ENCODE measurements around the gene HECTD2.
A peak's percentile ranks its signal among the peaks of the same experiment; 100 is the strongest.
"Not testable (repeated sequence)": the region's sequence is repeated elsewhere in the genome, so short reads cannot be mapped to it uniquely, and the experiment has no call there.

The HECTD2 gene

GRCh38 chr10:91389636-91390512 lies 20.3 kb upstream of the HECTD2 start:
- no peaks in the 10 kb centered on the region for H3K9me3 ChIP-seq (ENCODE audit: low read length)
- peak overlapping the region; percentile 19 for H3K4me3 ChIP-seq (ENCODE audit: low read length)
- peak overlapping the region; percentile 10 for H2AFZ ChIP-seq (ENCODE audit: low read depth, low read length)
- H3K36me3 ChIP-seq (ENCODE audit: insufficient read depth, low read length) = no peaks in the 10 kb centered on the region
- peaks cover 7% of the 10 kb centered on the region for H3K4me1 ChIP-seq (ENCODE audit: insufficient read depth, low read length)
- no peaks in the 10 kb centered on the region for H3K27me3 ChIP-seq (ENCODE audit: insufficient read depth, low read length)

GRCh38 chr10:91390513-91390825 lies 19.7 kb upstream of the HECTD2 start:
- not testable (repeated sequence) for H3K27me3 ChIP-seq (ENCODE audit: insufficient read depth, low read length); H3K9me3 ChIP-seq (ENCODE audit: low read length); H3K4me3 ChIP-seq (ENCODE audit: low read length); H3K36me3 ChIP-seq (ENCODE audit: insufficient read depth, low read length); H3K4me1 ChIP-seq (ENCODE audit: insufficient read depth, low read length)
- peak overlapping the region; percentile 10 for H2AFZ ChIP-seq (ENCODE audit: low read depth, low read length)

GRCh38 chr10:91391920-91392319 lies 18.2 kb upstream of the HECTD2 start:
- Histone ChIP-seq H3K9me3 (ENCODE audit: low read length) (no peaks in the 10 kb centered on the region), H3K27me3 (ENCODE audit: insufficient read depth, low read length) (no peaks in the 10 kb centered on the region), H3K4me3 (ENCODE audit: low read length) (no peak overlapping the region), H3K36me3 (ENCODE audit: insufficient read depth, low read length) (no peaks in the 10 kb centered on the region), H3K4me1 (ENCODE audit: insufficient read depth, low read length) (peaks cover 7% of the 10 kb centered on the region), H2AFZ (ENCODE audit: low read depth, low read length) (no peak overlapping the region)

- no peaks in the 10 kb centered on the region for H3K27me3 ChIP-seq (ENCODE audit: insufficient read depth, low read length)
- H3K4me1 ChIP-seq (ENCODE audit: insufficient read depth, low read length) = peaks cover 33% of the 10 kb centered on the region
- no peak overlapping the region for H2AFZ ChIP-seq (ENCODE audit: low read depth, low read length)
- no peaks in the 10 kb centered on the region for H3K36me3 ChIP-seq (ENCODE audit: insufficient read depth, low read length)
- H3K9me3 ChIP-seq (ENCODE audit: low read length) = no peaks in the 10 kb centered on the region
- H3K4me3 ChIP-seq (ENCODE audit: low read length) = no peak overlapping the region
These were observed 3.8 kb upstream of the HECTD2 start for GRCh38 chr10:91406322-91406721.

GRCh38 chr10:91409069-91409868 lies 875 bp upstream of the HECTD2 start:
- Histone ChIP-seq H3K9me3 (ENCODE audit: low read length) (no peaks in the 10 kb centered on the region), H2AFZ (ENCODE audit: low read depth, low read length) (peak overlapping the region; percentile 85), H3K4me3 (ENCODE audit: low read length) (peak overlapping the region; percentile 100), H3K27me3 (ENCODE audit: insufficient read depth, low read length) (no peaks in the 10 kb centered on the region), H3K36me3 (ENCODE audit: insufficient read depth, low read length) (no peaks in the 10 kb centered on the region), H3K4me1 (ENCODE audit: insufficient read depth, low read length) (peaks cover 42% of the 10 kb centered on the region)

- peak overlapping the region; percentile 100 for H3K4me3 ChIP-seq (ENCODE audit: low read length)
- no peaks in the 10 kb centered on the region for H3K9me3 ChIP-seq (ENCODE audit: low read length)
- H3K36me3 ChIP-seq (ENCODE audit: insufficient read depth, low read length) = no peaks in the 10 kb centered on the region
- peak overlapping the region; percentile 80 for H2AFZ ChIP-seq (ENCODE audit: low read depth, low read length)
- no peaks in the 10 kb centered on the region for H3K27me3 ChIP-seq (ENCODE audit: insufficient read depth, low read length)
- H3K4me1 ChIP-seq (ENCODE audit: insufficient read depth, low read length) = peaks cover 43% of the 10 kb centered on the region
These were observed 661 bp downstream of the HECTD2 start for GRCh38 chr10:91410638-91411371.

- no peaks in the 10 kb centered on the region for H3K9me3 ChIP-seq (ENCODE audit: low read length)
- no peaks in the 10 kb centered on the region for H3K27me3 ChIP-seq (ENCODE audit: insufficient read depth, low read length)
- peak overlapping the region; percentile 100 for H3K4me3 ChIP-seq (ENCODE audit: low read length)
- no peak overlapping the region for H2AFZ ChIP-seq (ENCODE audit: low read depth, low read length)
- H3K4me1 ChIP-seq (ENCODE audit: insufficient read depth, low read length) = peaks cover 43% of the 10 kb centered on the region
- H3K36me3 ChIP-seq (ENCODE audit: insufficient read depth, low read length) = no peaks in the 10 kb centered on the region
These were observed 1.5 kb downstream of the HECTD2 start for GRCh38 chr10:91411621-91412020.

GRCh38 chr10:91412354-91413087 lies 2.4 kb downstream of the HECTD2 start:
- Histone ChIP-seq H2AFZ (ENCODE audit: low read depth, low read length) (no peak overlapping the region), H3K4me1 (ENCODE audit: insufficient read depth, low read length) (peaks cover 42% of the 10 kb centered on the region), H3K9me3 (ENCODE audit: low read length) (no peaks in the 10 kb centered on the region), H3K36me3 (ENCODE audit: insufficient read depth, low read length) (no peaks in the 10 kb centered on the region), H3K4me3 (ENCODE audit: low read length) (peak overlapping the region; percentile 100), H3K27me3 (ENCODE audit: insufficient read depth, low read length) (no peaks in the 10 kb centered on the region)

- no peaks in the 10 kb centered on the region for H3K36me3 ChIP-seq (ENCODE audit: insufficient read depth, low read length)
- no peak overlapping the region for H2AFZ ChIP-seq (ENCODE audit: low read depth, low read length)
- no peak overlapping the region for H3K4me3 ChIP-seq (ENCODE audit: low read length)
- H3K4me1 ChIP-seq (ENCODE audit: insufficient read depth, low read length) = peaks cover 25% of the 10 kb centered on the region
- H3K9me3 ChIP-seq (ENCODE audit: low read length) = no peaks in the 10 kb centered on the region
- no peaks in the 10 kb centered on the region for H3K27me3 ChIP-seq (ENCODE audit: insufficient read depth, low read length)
These were observed 5.7 kb downstream of the HECTD2 start for GRCh38 chr10:91415816-91416215.

- no peak overlapping the region for H3K4me3 ChIP-seq (ENCODE audit: low read length)
- H3K4me1 ChIP-seq (ENCODE audit: insufficient read depth, low read length) = peaks cover 21% of the 10 kb centered on the region
- H3K36me3 ChIP-seq (ENCODE audit: insufficient read depth, low read length) = no peaks in the 10 kb centered on the region
- no peaks in the 10 kb centered on the region for H3K27me3 ChIP-seq (ENCODE audit: insufficient read depth, low read length)
- no peaks in the 10 kb centered on the region for H3K9me3 ChIP-seq (ENCODE audit: low read length)
- H2AFZ ChIP-seq (ENCODE audit: low read depth, low read length) = no peak overlapping the region
These were observed 6.3 kb downstream of the HECTD2 start for GRCh38 chr10:91416339-91416855.

- Histone ChIP-seq H3K27me3 (ENCODE audit: insufficient read depth, low read length) (no peaks in the 10 kb centered on the region), H3K4me1 (ENCODE audit: insufficient read depth, low read length) (peaks cover 7% of the 10 kb centered on the region), H3K36me3 (ENCODE audit: insufficient read depth, low read length) (no peaks in the 10 kb centered on the region), H3K4me3 (ENCODE audit: low read length) (no peak overlapping the region), H3K9me3 (ENCODE audit: low read length) (no peaks in the 10 kb centered on the region), H2AFZ (ENCODE audit: low read depth, low read length) (no peak overlapping the region)
These were observed 8.3 kb downstream of the HECTD2 start for GRCh38 chr10:91418416-91418815.

GRCh38 chr10:91420868-91421267 lies 10.7 kb downstream of the HECTD2 start:
- Histone ChIP-seq H3K4me3 (ENCODE audit: low read length) (no peak overlapping the region), H3K27me3 (ENCODE audit: insufficient read depth, low read length) (no peaks in the 10 kb centered on the region), H3K36me3 (ENCODE audit: insufficient read depth, low read length) (peaks cover under 1% of the 10 kb centered on the region), H3K9me3 (ENCODE audit: low read length) (no peaks in the 10 kb centered on the region), H2AFZ (ENCODE audit: low read depth, low read length) (no peak overlapping the region), H3K4me1 (ENCODE audit: insufficient read depth, low read length) (no peaks in the 10 kb centered on the region)
